Thyroid gland (tissue), 4 donors: ENCODE measurements around the gene MYT1. TPM values are rescaled to one million over a fixed set of nuclear protein-coding genes. Genes with fewer than 3 reads are reported as not detected.

ENCODE experiments used
- DNase-seq, 2 donors: peaks; one replicate each; pipeline ENCODE4 v3.0.0-alpha.2; 2019
- H3K27ac ChIP-seq, 3 donors: fragments of 200-600 bp; sonication (generic); 1 replicate in 2 of 3; 2 replicates in 1 of 3; pipeline ENCODE4 v1.5.1; 2016 to 2019; ENCODE audit warnings: mild to moderate bottlenecking in 1 of 3, moderate library complexity in 1 of 3
- H3K27me3 ChIP-seq: fragments of 200-600 bp; sonication (generic); one replicate; pipeline ENCODE4 v1.5.1; 2019
- H3K36me3 ChIP-seq, 2 donors: fragments of 200-600 bp; sonication (generic); one replicate each; pipeline ENCODE4 v1.5.1; 2016 to 2019
- H3K4me1 ChIP-seq, 2 donors: fragments of 200-600 bp; sonication (generic); one replicate each; pipeline ENCODE4 v1.5.1; 2017 to 2019
- H3K4me3 ChIP-seq, 3 donors: fragments of 200-600 bp; sonication (generic); replicated peaks in 1 of 3; 1 replicate in 2 of 3; 2 replicates in 1 of 3; pipeline ENCODE4 v1.5.1; 2016; ENCODE audit warnings: mild to moderate bottlenecking in 1 of 3
- H3K9me3 ChIP-seq: fragments of 200-600 bp; sonication (generic); one replicate; pipeline ENCODE4 v1.5.1; 2017
- POLR2A ChIP-seq, 2 donors: fragments of 450-650 bp; IDR thresholded peaks; one replicate each; pipeline ENCODE4 v1.6.1; 2017; ENCODE audit warnings: antibody characterized with exemption in 2 of 2, mild to moderate bottlenecking in 2 of 2, moderate library complexity in 1 of 2
- WGBS, 2 donors: methylation state at CpG; one replicate each; pipeline ENCODE4 v1.1.5; 2017; 5-methylcytosine and 5-hydroxymethylcytosine counted together
- intact Hi-C: fragments of 100-400 bp; cut with DNase I; formaldehyde crosslinking; loops from one replicate; pipeline ENCODE4 v1.15.1; 2023
- total RNA-seq, 4 donors: library from RNA; depleted of rRNA; stranded (reverse); fragments of >200 nt; gene quantifications; one replicate each; pipeline ENCODE4 v1.2.3, GENCODE V29; 2016
- TF ChIP-seq, protein P1 (sequence below), 6 experiments: fragments of 200-600 bp in 3 of 6; fragments of 450-650 bp in 3 of 6; sonication (generic) in 3 of 6; IDR thresholded peaks; one replicate each; pipeline ENCODE4 v1.5.1; 2016 to 2019; ENCODE audit warnings: antibody characterized with exemption in 6 of 6, mild to moderate bottlenecking in 2 of 6, inconsistent platforms in 1 of 6, moderate library complexity in 1 of 6

Gene MYT1
- total RNA-seq, 4 donors from 2014 or later = 0.42 to 1.8 (median 1.1) TPM

DNA sequence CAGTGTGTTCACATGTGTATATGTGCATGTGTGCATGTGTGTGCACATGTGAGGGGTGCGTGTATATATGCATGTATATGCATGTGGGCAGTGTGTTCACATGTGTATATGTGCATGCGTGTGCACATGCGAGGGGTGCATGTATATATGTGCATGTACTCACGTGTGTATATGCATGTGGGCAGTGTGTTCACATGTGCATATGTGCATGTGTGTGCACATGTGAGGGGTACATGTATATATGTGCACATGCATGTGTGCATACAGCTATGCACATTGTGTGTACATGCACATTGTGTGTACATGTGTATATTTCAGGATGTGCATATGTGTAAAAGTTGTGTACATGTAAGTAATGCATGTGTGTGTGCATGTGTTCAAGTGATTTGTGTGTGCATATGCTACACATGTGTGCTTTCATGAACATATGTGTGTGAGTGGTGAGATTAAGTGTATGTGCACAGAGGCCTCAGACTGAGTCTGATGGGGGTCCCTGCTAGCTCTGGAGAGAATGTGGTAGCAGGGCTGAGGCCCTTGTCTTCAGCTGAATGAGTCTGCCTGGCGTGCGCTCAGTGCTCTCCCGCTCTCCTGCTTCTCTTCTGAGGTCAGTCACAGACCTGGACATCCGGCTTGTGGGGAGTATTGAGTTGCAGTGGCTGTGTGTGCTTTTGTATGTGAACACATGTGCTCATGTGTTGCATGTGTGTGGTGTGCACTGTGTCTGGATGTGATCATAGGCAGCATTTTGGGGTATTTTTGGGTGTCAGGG lies 19.9 kb upstream of the MYT1 start:
- no peaks in the 10 kb centered on the region for H3K36me3 ChIP-seq
- no peak for DNase-seq
- H3K27ac ChIP-seq = no peak overlapping the region
- intact Hi-C loops = no loop called here
- WGBS, 2 donors = 86 to 90% methylated on average over 7 of the region's 8 CpGs
- no peak overlapping the region for H3K4me3 ChIP-seq
- no peaks in the 10 kb centered on the region for H3K27me3 ChIP-seq
- TF ChIP-seq, protein P1, sequence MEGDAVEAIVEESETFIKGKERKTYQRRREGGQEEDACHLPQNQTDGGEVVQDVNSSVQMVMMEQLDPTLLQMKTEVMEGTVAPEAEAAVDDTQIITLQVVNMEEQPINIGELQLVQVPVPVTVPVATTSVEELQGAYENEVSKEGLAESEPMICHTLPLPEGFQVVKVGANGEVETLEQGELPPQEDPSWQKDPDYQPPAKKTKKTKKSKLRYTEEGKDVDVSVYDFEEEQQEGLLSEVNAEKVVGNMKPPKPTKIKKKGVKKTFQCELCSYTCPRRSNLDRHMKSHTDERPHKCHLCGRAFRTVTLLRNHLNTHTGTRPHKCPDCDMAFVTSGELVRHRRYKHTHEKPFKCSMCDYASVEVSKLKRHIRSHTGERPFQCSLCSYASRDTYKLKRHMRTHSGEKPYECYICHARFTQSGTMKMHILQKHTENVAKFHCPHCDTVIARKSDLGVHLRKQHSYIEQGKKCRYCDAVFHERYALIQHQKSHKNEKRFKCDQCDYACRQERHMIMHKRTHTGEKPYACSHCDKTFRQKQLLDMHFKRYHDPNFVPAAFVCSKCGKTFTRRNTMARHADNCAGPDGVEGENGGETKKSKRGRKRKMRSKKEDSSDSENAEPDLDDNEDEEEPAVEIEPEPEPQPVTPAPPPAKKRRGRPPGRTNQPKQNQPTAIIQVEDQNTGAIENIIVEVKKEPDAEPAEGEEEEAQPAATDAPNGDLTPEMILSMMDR (IDR thresholded peaks at IDR 0.05) = no peak
- TF ChIP-seq POLR2A (IDR thresholded peaks at IDR 0.05) = no peak
- H3K9me3 ChIP-seq = no peaks in the 10 kb centered on the region
- no peaks in the 10 kb centered on the region for H3K4me1 ChIP-seq

DNA sequence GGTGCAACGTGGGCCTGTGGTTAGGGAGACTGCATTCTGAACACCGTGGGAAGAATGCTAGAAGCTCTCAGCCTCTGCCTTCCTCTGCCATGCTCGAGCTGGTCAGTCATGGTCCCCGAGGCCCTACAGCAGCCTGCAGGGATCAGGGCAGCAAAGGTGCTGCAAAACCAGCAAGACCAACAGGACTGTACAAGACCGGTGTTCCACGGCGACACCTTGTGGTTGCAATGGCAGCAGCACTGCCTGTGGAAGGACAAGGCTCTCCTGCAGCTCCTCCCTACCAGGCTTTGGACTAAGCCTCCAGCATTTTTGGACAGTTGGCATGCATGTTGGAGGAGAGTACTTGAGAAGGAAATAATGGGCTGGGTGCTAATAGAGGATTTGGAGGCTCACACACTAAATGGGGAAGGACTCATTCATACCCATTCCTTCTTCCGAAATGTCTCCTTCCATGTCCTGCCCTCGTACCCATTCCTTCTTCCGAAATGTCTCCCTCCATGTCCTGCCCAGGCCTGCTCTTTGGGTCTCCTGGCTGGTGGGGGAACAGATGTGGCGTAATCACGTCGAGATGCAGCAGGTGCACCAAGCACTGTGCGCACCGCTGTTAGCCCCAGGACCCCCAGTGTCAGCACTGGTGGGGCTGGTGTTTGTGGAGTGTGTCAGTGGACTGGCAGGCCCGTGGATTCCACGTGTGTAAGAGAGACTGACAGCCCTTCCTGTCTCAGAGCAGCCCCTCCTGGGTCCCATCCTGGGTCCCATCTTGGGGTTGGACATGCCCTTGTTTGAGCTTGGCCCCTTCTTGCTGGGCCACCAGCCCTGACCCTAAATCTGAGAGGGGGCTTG lies 18.6 kb upstream of the MYT1 start:
- intact Hi-C loops = no loop called here
- no peaks in the 10 kb centered on the region for H3K4me1 ChIP-seq
- H3K27me3 ChIP-seq = no peaks in the 10 kb centered on the region
- no peak for DNase-seq
- no peak overlapping the region for H3K27ac ChIP-seq
- 93 to 96% methylated on average over 14 to 17 of the region's 17 CpGs for WGBS, 2 donors
- no peaks in the 10 kb centered on the region for H3K36me3 ChIP-seq
- H3K4me3 ChIP-seq = no peak overlapping the region
- H3K9me3 ChIP-seq = no peaks in the 10 kb centered on the region
- no peak for TF ChIP-seq POLR2A (IDR thresholded peaks at IDR 0.05)
- TF ChIP-seq, protein P1 (IDR thresholded peaks at IDR 0.05) = no peak

DNA sequence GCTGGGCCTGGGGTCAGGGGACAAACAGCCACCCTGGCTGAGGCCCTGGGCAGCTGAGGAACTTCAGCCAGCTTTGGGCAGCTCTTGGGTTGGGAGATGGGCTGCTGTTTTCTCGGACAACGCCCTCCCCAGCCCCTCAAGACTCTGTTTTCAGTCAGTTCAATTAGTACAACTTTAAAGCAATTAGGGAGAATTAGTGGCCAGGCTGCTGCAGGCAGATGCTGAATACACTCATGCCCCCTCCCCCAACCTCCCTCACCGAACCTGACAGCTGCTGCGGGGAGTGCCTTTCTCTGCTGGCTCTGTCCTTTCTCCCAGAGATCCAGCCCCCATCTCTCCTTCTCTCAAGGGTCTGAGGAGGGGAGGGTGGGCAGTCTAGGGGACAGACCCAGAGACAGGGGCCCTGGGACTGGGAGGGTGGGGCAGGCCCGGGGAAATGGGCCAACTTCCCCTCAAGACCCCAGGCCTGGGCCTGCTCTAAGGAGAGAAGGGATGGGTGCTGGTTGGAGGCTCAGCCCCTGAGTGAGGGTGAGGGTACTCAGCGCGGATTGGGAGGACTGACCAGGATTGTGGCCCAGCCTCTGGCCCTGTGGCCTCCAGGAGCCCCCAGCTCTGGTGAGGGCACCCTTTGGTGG lies 17.8 kb upstream of the MYT1 start:
- TF ChIP-seq, protein P1 (IDR thresholded peaks at IDR 0.05) = no peak
- TF ChIP-seq POLR2A (IDR thresholded peaks at IDR 0.05) = no peak
- whole genome bisulfite sequencing, 2 donors = 74 to 76% methylated on average over 5 to 7 of the region's 7 CpGs
- Histone ChIP-seq H3K9me3 (no peaks in the 10 kb centered on the region), H3K27me3 (no peaks in the 10 kb centered on the region), H3K27ac (no peak overlapping the region), H3K36me3 (no peaks in the 10 kb centered on the region), H3K4me3 (no peak overlapping the region), H3K4me1 (no peaks in the 10 kb centered on the region)
- intact Hi-C loops = no loop called here
- DNase-seq = no peak

DNA sequence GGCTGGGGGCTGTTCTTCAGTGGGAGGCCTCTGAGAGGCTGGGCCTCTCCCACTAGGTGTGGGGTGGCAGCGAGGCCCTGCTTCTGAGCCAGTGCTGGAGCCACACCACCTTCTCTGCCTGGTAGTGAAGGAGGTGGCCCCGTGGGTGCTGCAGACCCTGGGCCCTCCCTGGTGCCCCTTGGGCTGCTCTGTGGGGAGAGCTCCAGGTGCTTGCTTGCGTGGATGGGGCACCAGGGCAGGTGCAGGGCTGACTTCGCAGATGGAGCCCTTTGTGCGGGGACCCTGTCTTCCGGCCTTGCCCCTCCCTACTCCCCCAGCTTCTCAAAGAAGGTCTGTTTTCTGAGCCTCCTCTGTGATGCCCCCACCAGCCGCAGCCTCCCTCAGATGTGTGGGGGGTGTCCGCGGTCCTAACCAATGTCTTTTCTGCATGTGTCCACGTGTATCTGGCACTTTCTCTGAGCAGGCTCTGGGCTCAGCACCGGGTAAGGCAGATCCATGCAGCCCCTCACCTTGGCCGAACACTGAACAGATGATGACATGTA lies 17.2 kb upstream of the MYT1 start:
- Histone ChIP-seq H3K4me3 (no peak overlapping the region), H3K9me3 (no peaks in the 10 kb centered on the region), H3K27ac (no peak overlapping the region), H3K27me3 (no peaks in the 10 kb centered on the region), H3K36me3 (no peaks in the 10 kb centered on the region), H3K4me1 (no peaks in the 10 kb centered on the region)
- TF ChIP-seq POLR2A (IDR thresholded peaks at IDR 0.05) = no peak
- intact Hi-C loops = no loop called here
- DNase-seq = no peak
- WGBS, 2 donors = 82 to 96% methylated on average over 10 to 12 of the region's 12 CpGs

DNA sequence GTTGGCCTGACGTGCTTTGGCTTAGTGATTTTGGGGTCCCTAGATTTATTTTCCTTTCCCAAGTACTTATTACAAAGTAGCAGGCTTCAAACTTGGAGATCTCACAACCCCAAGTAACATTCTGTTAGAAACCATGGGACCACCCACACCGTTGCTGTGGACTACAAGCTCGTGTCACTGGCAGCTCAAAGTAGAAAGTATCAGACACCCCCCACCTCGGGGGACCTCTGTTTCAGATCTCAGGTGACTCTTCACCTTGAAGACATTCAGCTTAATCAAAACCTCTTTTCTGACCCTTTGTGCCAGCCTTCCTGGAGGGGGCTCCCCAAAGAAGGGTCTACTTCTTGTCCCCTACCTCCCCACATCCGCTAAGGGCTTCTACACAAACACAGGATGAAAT lies 15.7 kb upstream of the MYT1 start:
- no peaks in the 10 kb centered on the region for H3K36me3 ChIP-seq
- no peak overlapping the region for H3K4me3 ChIP-seq
- DNase-seq = no peak
- no peak overlapping the region for H3K27ac ChIP-seq
- TF ChIP-seq POLR2A (IDR thresholded peaks at IDR 0.05) = no peak
- TF ChIP-seq, protein P1 (IDR thresholded peaks at IDR 0.05) = no peak
- H3K27me3 ChIP-seq = no peaks in the 10 kb centered on the region
- H3K9me3 ChIP-seq = no peaks in the 10 kb centered on the region
- 83 to 88% methylated on average over 5 of the region's 5 CpGs for WGBS, 2 donors
- no peaks in the 10 kb centered on the region for H3K4me1 ChIP-seq
- intact Hi-C loops = no loop called here
